ENCODE measurements around the gene ST3GAL5. TPM values are rescaled to one million over a fixed set of nuclear protein-coding genes. Genes with fewer than 3 reads are reported as not detected.
"Not testable (repeated sequence)": the region's sequence is repeated elsewhere in the genome, so short reads cannot be mapped to it uniquely, and the experiment has no call there.

The ST3GAL5 gene
- total RNA-seq, 1 donor from 2014 or later = 76.7 TPM

DNA sequence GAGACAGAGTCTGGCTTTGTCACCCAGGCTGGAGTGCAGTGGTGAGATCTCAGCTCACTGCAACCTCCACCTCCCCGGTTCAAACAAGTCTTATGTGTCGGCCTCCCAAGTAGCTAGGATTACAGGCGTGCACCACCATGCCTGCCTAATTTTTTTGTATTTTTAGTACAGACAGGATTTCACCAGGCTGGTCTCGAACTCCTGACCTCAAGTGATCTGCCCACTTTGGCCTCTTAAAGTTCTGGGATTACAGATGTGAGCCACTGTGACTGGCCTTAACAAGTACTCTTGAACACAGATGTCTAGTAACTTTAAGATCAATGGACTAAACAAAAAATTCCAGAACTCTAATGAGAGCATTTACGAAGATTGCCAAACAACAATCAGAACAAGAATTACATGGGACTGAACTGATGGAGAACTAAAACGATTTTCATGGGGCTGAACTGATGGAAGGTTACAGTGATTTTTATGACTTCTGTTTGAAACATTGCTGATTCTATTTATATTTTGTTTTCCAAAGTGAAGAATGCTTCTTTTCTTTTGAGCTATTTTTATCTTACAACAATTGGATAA is 46.5 kb upstream of the ST3GAL5 start:
- intact Hi-C loops (cut with DNase I) = no loop called here
- Histone ChIP-seq H3K27me3 (no peaks in the 10 kb centered on the region), H3K4me1 (peaks cover 10% of the 10 kb centered on the region), H3K9me3 (no peaks in the 10 kb centered on the region), H3K36me3 (no peaks in the 10 kb centered on the region), H3K4me3 (no peak overlapping the region), H3K27ac (no peak overlapping the region)
- ATAC-seq = no peak
- no peak for DNase-seq
- TF ChIP-seq CTCF (IDR thresholded peaks at IDR 0.05) = no peak

GRCh38 chr2:85933753-85934594 is 45.2 kb upstream of the ST3GAL5 start:
- intact Hi-C loops (cut with DNase I) = no loop called here
- H3K4me3 ChIP-seq = no peak overlapping the region
- no peaks in the 10 kb centered on the region for H3K27me3 ChIP-seq
- H3K9me3 ChIP-seq = no peaks in the 10 kb centered on the region
- TF ChIP-seq CTCF (IDR thresholded peaks at IDR 0.05) = no peak
- no peaks in the 10 kb centered on the region for H3K36me3 ChIP-seq
- H3K4me1 ChIP-seq = peaks cover 10% of the 10 kb centered on the region
- no peak for ATAC-seq
- H3K27ac ChIP-seq = no peak overlapping the region
- no peak for DNase-seq

- H3K27me3 ChIP-seq; ATAC-seq; H3K4me1 ChIP-seq; H3K27ac ChIP-seq; H3K4me3 ChIP-seq; DNase-seq; H3K36me3 ChIP-seq; intact Hi-C loops (cut with DNase I); H3K9me3 ChIP-seq: not testable (repeated sequence)
Measured at GRCh38 chr2:85931151-85931550, 42.4 kb upstream of the ST3GAL5 start.

- no peak for TF ChIP-seq CTCF (IDR thresholded peaks at IDR 0.05)
- no peaks in the 10 kb centered on the region for H3K9me3 ChIP-seq
- H3K4me3 ChIP-seq = no peak overlapping the region
- H3K27ac ChIP-seq = no peak overlapping the region
- no peak for ATAC-seq
- H3K27me3 ChIP-seq = no peaks in the 10 kb centered on the region
- H3K36me3 ChIP-seq = no peaks in the 10 kb centered on the region
- intact Hi-C loops (cut with DNase I) = no loop called here
- H3K4me1 ChIP-seq = peaks cover 6% of the 10 kb centered on the region
- no peak for DNase-seq
Measured at GRCh38 chr2:85930129-85931124, 41.6 kb upstream of the ST3GAL5 start.

GRCh38 chr2:85929096-85930050 is 40.6 kb upstream of the ST3GAL5 start:
- H3K4me1 ChIP-seq = peaks cover 10% of the 10 kb centered on the region
- DNase-seq = no peak
- no peak for ATAC-seq
- no peaks in the 10 kb centered on the region for H3K27me3 ChIP-seq
- H3K27ac ChIP-seq = no peak overlapping the region
- H3K9me3 ChIP-seq = no peaks in the 10 kb centered on the region
- intact Hi-C loops (cut with DNase I) = no loop called here
- H3K4me3 ChIP-seq = no peak overlapping the region
- no peaks in the 10 kb centered on the region for H3K36me3 ChIP-seq
- TF ChIP-seq CTCF (IDR thresholded peaks at IDR 0.05) = no peak

All from upper lobe of right lung (tissue), 1 donor.